Stomach (tissue), 9 donors: Measurements from ENCODE around the gene DOLK. TPM values are rescaled to one million over a fixed set of nuclear protein-coding genes. Genes with fewer than 3 reads are reported as not detected.
A peak's percentile ranks its signal among the peaks of the same experiment; 100 is the strongest.

Experiments
- DNase-seq, 2 donors: peaks; one replicate each; pipeline versions ENCODE4 v3.0.0 to v3.0.0-alpha.2; 2013 to 2019
- H3K27ac ChIP-seq, 5 donors: fragments of 200-600 bp in 4 of 5; sonication (generic) in 4 of 5; one replicate each; pipeline ENCODE4 v1.5.1; 2013 to 2019; ENCODE audit warnings: mild to moderate bottlenecking in 1 of 5, moderate library complexity in 1 of 5
- H3K27me3 ChIP-seq, 3 donors: fragments of 200-600 bp; sonication (generic); one replicate each; pipeline ENCODE4 v1.5.1; 2017 to 2019; ENCODE audit warnings: mixed run types in 1 of 3
- H3K36me3 ChIP-seq, 4 donors: fragments of 200-600 bp; sonication (generic); 1 replicate in 3 of 4; 2 replicates in 1 of 4; pipeline ENCODE4 v1.5.1; 2016 to 2019
- H3K4me1 ChIP-seq, 4 donors: fragments of 200-600 bp; sonication (generic); one replicate each; pipeline ENCODE4 v1.5.1; 2016 to 2019
- H3K4me3 ChIP-seq, 4 donors: fragments of 200-600 bp; sonication (generic) in 3 of 4; one replicate each; pipeline ENCODE4 v1.5.1; 2016 to 2019; ENCODE audit warnings: mild to moderate bottlenecking in 1 of 4
- H3K9me3 ChIP-seq, 4 donors: fragments of 200-600 bp; sonication (generic); one replicate each; pipeline ENCODE4 v1.5.1; 2016 to 2019
- CTCF ChIP-seq, 7 experiments: fragments of 450-650 bp in 4 of 7; fragments of 200-600 bp in 3 of 7; sonication (generic) in 3 of 7; IDR thresholded peaks; one replicate each; pipeline ENCODE4 v1.5.1; 2016 to 2019; ENCODE audit warnings: antibody characterized with exemption in 7 of 7, control low read depth in 2 of 7, mild to moderate bottlenecking in 1 of 7
- EP300 ChIP-seq: sonication (generic); formaldehyde crosslinking; IDR thresholded peaks from one replicate; pipeline ENCODE4 v1.6.1; 2017; ENCODE audit warnings: antibody characterized with exemption
- POLR2A ChIP-seq, 4 donors: fragments of 450-650 bp; IDR thresholded peaks; one replicate each; pipeline ENCODE4 v1.6.1; 2016; ENCODE audit warnings: antibody characterized with exemption in 4 of 4, control low read depth in 2 of 4, mild to moderate bottlenecking in 1 of 4, moderate library complexity in 1 of 4
- POLR2AphosphoS5 ChIP-seq, 3 donors: sonication (generic); formaldehyde crosslinking; IDR thresholded peaks; one replicate each; pipeline ENCODE4 v1.6.1; 2016; ENCODE audit warnings: antibody characterized with exemption in 3 of 3
- WGBS, 5 donors: extraction: QIAGEN DNeasy Blood & Tissue Kit in 3 of 5; methylation state at CpG; one replicate each; pipeline versions ENCODE4 v1.1.5 to v1.1.7; 2013 to 2018; 5-methylcytosine and 5-hydroxymethylcytosine counted together
- intact Hi-C: fragments of 100-400 bp; cut with DNase I; formaldehyde crosslinking; loops from one replicate; pipeline ENCODE4 v1.15.1; 2023; ENCODE audit warnings: low total_unique reads
- polyA plus RNA-seq, 3 donors: library from polyadenylated mRNA; stranded (reverse); fragments of 200-250 nt; gene quantifications; one replicate each; pipeline ENCODE4 v1.2.3, GENCODE V29; 2013
- total RNA-seq, 5 donors: library from RNA; depleted of rRNA; stranded (reverse); fragments of >200 nt; gene quantifications; one replicate each; pipeline versions ENCODE4 v1.1.0 to v1.2.3, GENCODE V29; 2014 to 2016
- donor health status: healthy with polysubstance abuse.
- donor health status: Bipolar disorder and iron deficiency.
- donor health status: healthy.

Gene DOLK
- total and polyA plus RNA-seq, 8 donors, result 0.58 to 17.1 (median 7.2) TPM

DNA sequence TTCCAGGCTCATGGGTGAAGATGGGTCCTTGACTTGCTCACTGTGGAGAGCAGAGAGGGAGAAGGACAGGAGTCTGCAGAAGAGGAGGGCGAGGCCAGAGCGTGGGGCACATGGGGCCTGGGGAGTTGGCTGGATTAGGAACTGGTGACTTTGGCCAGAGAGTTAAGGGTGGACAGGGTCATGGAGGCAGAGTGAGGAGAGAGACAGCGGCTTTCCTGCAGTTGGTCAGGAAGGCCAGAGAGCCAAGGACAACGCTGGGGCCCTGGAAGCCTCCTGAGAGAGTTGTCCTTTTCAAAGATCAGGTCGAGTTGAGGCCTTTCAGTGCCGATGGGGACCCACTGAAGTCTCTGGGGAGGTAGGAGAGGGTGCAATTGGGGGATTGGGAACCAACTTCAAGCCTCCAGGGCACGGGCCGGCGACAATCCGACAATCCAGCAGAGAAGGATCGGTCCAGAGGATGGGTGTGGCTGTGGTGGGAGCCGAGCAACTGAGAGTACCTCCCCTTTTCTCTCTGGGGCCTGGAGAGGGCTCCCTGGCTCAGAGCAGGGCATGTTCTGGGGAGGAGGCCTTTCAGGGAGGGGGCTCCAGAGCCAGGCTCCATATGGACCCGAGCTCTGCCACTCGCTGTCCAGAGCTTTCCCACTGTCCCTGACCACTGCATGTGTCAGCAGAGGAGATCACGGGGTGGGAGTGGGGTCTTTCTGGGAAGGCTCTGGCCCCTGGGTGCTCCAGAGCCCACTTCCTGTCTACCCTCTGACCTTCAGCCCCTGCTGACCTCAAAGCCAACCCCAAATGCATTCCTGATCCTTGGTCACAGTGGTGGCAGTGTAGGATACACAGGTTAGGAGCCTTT lies 34.1 kb downstream of the DOLK start:
- no peaks in the 10 kb centered on the region for H3K9me3 ChIP-seq
- peak overlapping the region; percentile 25 to 81 (median 73) for H3K27ac ChIP-seq
- DNase-seq, result peak in 1 of 2 donors; percentile 60
- intact Hi-C loops, result no loop called here
- H3K27me3 ChIP-seq, result no peaks in the 10 kb centered on the region
- TF ChIP-seq POLR2A (IDR thresholded peaks at IDR 0.05) (no peak), CTCF (IDR thresholded peaks at IDR 0.05) (no peak), POLR2AphosphoS5 (IDR thresholded peaks at IDR 0.05) (no peak), EP300 (no peak)
- H3K36me3 ChIP-seq, result peaks cover 34 to 81% (median 60%) of the 10 kb centered on the region in 4 donors
- 63 to 82% (median 77%) methylated on average over 15 of the region's 15 CpGs for WGBS, 5 donors
- H3K4me1 ChIP-seq, result peaks cover 64 to 88% (median 72%) of the 10 kb centered on the region in 4 donors
- peak overlapping the region in 1 of 4 donors; percentile 13 for H3K4me3 ChIP-seq

- Histone ChIP-seq H3K4me1 (peaks cover 62 to 82% (median 70%) of the 10 kb centered on the region in 4 donors), H3K27ac (peak overlapping the region; percentile 47 to 81 (median 73)), H3K27me3 (no peaks in the 10 kb centered on the region), H3K9me3 (no peaks in the 10 kb centered on the region), H3K4me3 (peak overlapping the region in 1 of 4 donors; percentile 13), H3K36me3 (peaks cover 43 to 82% (median 60%) of the 10 kb centered on the region in 4 donors)
- peak in 1 of 2 donors; percentile 82 for DNase-seq
- 53 to 61% (median 56%) methylated on average over 15 of the region's 15 CpGs for WGBS, 5 donors
- TF ChIP-seq POLR2AphosphoS5 (IDR thresholded peaks at IDR 0.05) (peak in 1 of 3 donors; percentile 74), POLR2A (IDR thresholded peaks at IDR 0.05) (no peak)
- intact Hi-C loops, result no loop called here
Measured at GRCh38 chr9:128912270-128912853, 35.0 kb downstream of the DOLK start.

GRCh38 chr9:128911529-128912035 lies 35.8 kb downstream of the DOLK start:
- WGBS, 5 donors, result 39 to 54% (median 50%) methylated on average over 8 of the region's 8 CpGs
- peak in 1 of 2 donors; percentile 75 for DNase-seq

GRCh38 chr9:128910906-128911305 lies 36.5 kb downstream of the DOLK start:
- peak overlapping the region; percentile 6 to 81 (median 73) for H3K27ac ChIP-seq
- DNase-seq, result no peak
- intact Hi-C loops, result no loop called here
- H3K4me1 ChIP-seq, result peaks cover 49 to 74% (median 57%) of the 10 kb centered on the region in 4 donors
- TF ChIP-seq CTCF (IDR thresholded peaks at IDR 0.05), result no peak
- TF ChIP-seq POLR2AphosphoS5 (IDR thresholded peaks at IDR 0.05), result no peak
- no peak for TF ChIP-seq POLR2A (IDR thresholded peaks at IDR 0.05)
- 85 to 94% (median 89%) methylated on average over 4 to 6 of the region's 6 CpGs for WGBS, 5 donors
- no peak overlapping the region for H3K4me3 ChIP-seq
- peaks cover 37 to 79% (median 61%) of the 10 kb centered on the region in 4 donors for H3K36me3 ChIP-seq
- no peaks in the 10 kb centered on the region for H3K27me3 ChIP-seq
- H3K9me3 ChIP-seq, result no peaks in the 10 kb centered on the region

More at GRCh38 chr9:128911529-128912035, 35.8 kb downstream of the DOLK start:
- Histone ChIP-seq H3K36me3 (peaks cover 44 to 85% (median 65%) of the 10 kb centered on the region in 4 donors), H3K27me3 (no peaks in the 10 kb centered on the region), H3K4me3 (no peak overlapping the region), H3K9me3 (no peaks in the 10 kb centered on the region), H3K4me1 (peaks cover 56 to 77% (median 64%) of the 10 kb centered on the region in 4 donors), H3K27ac (peak overlapping the region; percentile 34 to 81 (median 73))
- TF ChIP-seq POLR2AphosphoS5 (IDR thresholded peaks at IDR 0.05) (peak in 2 of 3 donors; percentile 38 to 59), EP300 (no peak)
- intact Hi-C loops, result no loop called here

DNA sequence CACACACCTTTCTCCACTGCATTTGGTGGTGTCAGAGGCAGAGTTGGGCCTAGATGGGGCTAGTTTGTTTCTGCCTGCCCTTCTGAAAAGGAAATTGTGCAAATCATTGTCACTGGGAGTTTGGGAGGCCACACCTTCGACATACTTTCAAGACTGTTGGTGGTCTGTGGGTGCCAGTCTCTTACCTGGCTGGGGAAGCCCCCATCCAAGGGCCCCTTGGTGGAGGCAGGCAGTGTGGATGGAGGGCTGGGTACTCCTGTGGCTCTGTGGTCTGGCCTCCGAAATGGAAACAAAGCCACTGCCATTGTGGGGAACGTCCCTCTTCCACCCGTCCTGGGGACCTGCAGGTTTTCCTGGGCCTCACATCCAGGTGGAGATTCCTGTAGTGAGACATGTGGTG lies 37.5 kb downstream of the DOLK start:
- Histone ChIP-seq H3K9me3 (no peaks in the 10 kb centered on the region), H3K4me3 (no peak overlapping the region), H3K36me3 (peaks cover 36 to 69% (median 58%) of the 10 kb centered on the region in 4 donors), H3K27me3 (no peaks in the 10 kb centered on the region), H3K27ac (peak overlapping the region in 2 of 5 donors; percentile 34 to 80), H3K4me1 (peaks cover 44 to 63% (median 49%) of the 10 kb centered on the region in 4 donors)
- intact Hi-C loops, result no loop called here
- TF ChIP-seq POLR2AphosphoS5 (IDR thresholded peaks at IDR 0.05) (no peak), CTCF (IDR thresholded peaks at IDR 0.05) (no peak), POLR2A (IDR thresholded peaks at IDR 0.05) (no peak), EP300 (no peak)
- 71 to 88% (median 85%) methylated on average over 3 to 4 of the region's 4 CpGs; no CpG with 5 or more reads in 1 of the 5 donors for WGBS, 5 donors
- no peak for DNase-seq
